H1 (cell line): ENCODE results near the gene GNAI1. TPM values are rescaled to one million over a fixed set of nuclear protein-coding genes. Genes with fewer than 3 reads are reported as not detected.

Experiments
- CTCF ChIA-PET: fragments of 300-600 bp; sonication (Branson Sonifier 250); formaldehyde crosslinking; loops from one replicate; lab custom pipeline; 2021; ENCODE audit not compliant: partially characterized antibody; lab: Charles Lee
- POLR2A ChIA-PET: fragments of 300-600 bp; sonication (Branson Sonifier 250); formaldehyde crosslinking; loops from one replicate; lab custom pipeline; 2021; ENCODE audit warnings: inconsistent platforms; ENCODE audit not compliant: partially characterized antibody; lab: Charles Lee
- DNase-seq, 2 experiments: peaks; one replicate each; pipeline versions ENCODE4 v3.0.0 to v3.0.0-alpha.2; 2010 to 2022; ENCODE audit warnings: low spot score in 2 of 2, low read depth in 1 of 2, mixed read lengths in 1 of 2
- FAIRE-seq: peaks from 2 replicates; lab custom pipeline; 2011; peaks lifted over from hg19 to GRCh38; lab: Jason Lieb, UNC
- H2AFZ ChIP-seq: 2 replicates; pipeline ENCODE4 v1.8.1; 2012; ENCODE audit warnings: low read length, inconsistent platforms
- H2AK5ac ChIP-seq: 2 replicates; pipeline ENCODE4 v1.6.1; 2013; ENCODE audit warnings: low read depth, low read length
- H2BK120ac ChIP-seq: replicated peaks from 2 replicates; pipeline ENCODE3; 2013; ENCODE audit warnings: low read depth, low read length, inconsistent platforms
- H2BK12ac ChIP-seq: 2 replicates; pipeline ENCODE4 v1.6.1; 2013; ENCODE audit warnings: low read depth, low read length
- H2BK15ac ChIP-seq: 2 replicates; pipeline ENCODE4 v1.6.1; 2013; ENCODE audit warnings: low read length
- H2BK20ac ChIP-seq: 2 replicates; pipeline ENCODE4 v1.6.1; 2013; ENCODE audit warnings: low read length
- H2BK5ac ChIP-seq: 2 replicates; pipeline ENCODE4 v1.6.1; 2013; ENCODE audit warnings: low read depth, low read length
- H3K14ac ChIP-seq: 2 replicates; pipeline ENCODE4 v1.6.1; 2013; ENCODE audit warnings: inconsistent platforms; ENCODE audit not compliant: insufficient read length
- H3K18ac ChIP-seq: 2 replicates; pipeline ENCODE4 v1.6.1; 2013; ENCODE audit warnings: low read length; ENCODE audit errors: extremely low read depth
- H3K23ac ChIP-seq: 2 replicates; pipeline ENCODE4 v1.6.1; 2013; ENCODE audit warnings: inconsistent platforms; ENCODE audit not compliant: insufficient read length
- H3K23me2 ChIP-seq: 2 replicates; pipeline ENCODE4 v1.6.1; 2013; ENCODE audit warnings: low read depth, low read length
- H3K27ac ChIP-seq: 2 replicates; pipeline ENCODE4 v1.6.1; 2011; ENCODE audit warnings: low read depth, low read length, inconsistent platforms
- H3K27me3 ChIP-seq, 4 experiments: replicated peaks in 1 of 4; 1 replicate in 1 of 4; 2 replicates in 3 of 4; pipeline versions ENCODE4 v1.6.1 to v1.8.1; 2011 to 2013; ENCODE audit warnings: low read length in 3 of 4, mild to moderate bottlenecking in 3 of 4, inconsistent platforms in 2 of 4, mixed read lengths in 2 of 4, moderate library complexity in 1 of 4; ENCODE audit not compliant: control insufficient read depth in 3 of 4, insufficient read depth in 3 of 4; ENCODE audit errors: extremely low read depth in 1 of 4
- H3K36me3 ChIP-seq, 4 experiments: 2 replicates each; pipeline versions ENCODE4 v1.6.1 to v1.8.1; 2011 to 2013; ENCODE audit warnings: mild to moderate bottlenecking in 4 of 4, low read length in 3 of 4, moderate library complexity in 2 of 4, control low read depth in 1 of 4, inconsistent platforms in 1 of 4; ENCODE audit not compliant: insufficient read depth in 4 of 4, control insufficient read depth in 2 of 4
- H3K4ac ChIP-seq: replicated peaks from 2 replicates; pipeline ENCODE3; 2013; ENCODE audit warnings: low read length, low read depth, mixed read lengths, inconsistent platforms; ENCODE audit not compliant: insufficient read length
- H3K4me1 ChIP-seq, 4 experiments: replicated peaks in 1 of 4; 1 replicate in 1 of 4; 2 replicates in 3 of 4; pipeline versions ENCODE4 v1.6.1 to v1.8.1; 2011 to 2013; ENCODE audit warnings: low read length in 3 of 4, inconsistent platforms in 2 of 4, mixed read lengths in 1 of 4; ENCODE audit not compliant: insufficient read depth in 4 of 4, control insufficient read depth in 3 of 4
- H3K4me2 ChIP-seq, 2 experiments: 2 replicates each; pipeline versions ENCODE4 v1.6.1 to v1.8.1; 2011 to 2013; ENCODE audit warnings: low read depth in 2 of 2, low read length in 2 of 2, control low read depth in 1 of 2, inconsistent platforms in 1 of 2, mild to moderate bottlenecking in 1 of 2; ENCODE audit not compliant: insufficient read depth in 1 of 2
- H3K4me3 ChIP-seq, 4 experiments: fragments of 200-600, 300-600 bp in 1 of 4; sonication (generic), shearing (Covaris generic), sonication (Bioruptor Twin) in 1 of 4; 2 replicates each; pipeline versions ENCODE4 v1.5.1 to v1.8.1; 2011 to 2016; ENCODE audit warnings: low read length in 4 of 4, low read depth in 3 of 4, control low read depth in 2 of 4, inconsistent platforms in 2 of 4, mild to moderate bottlenecking in 2 of 4, mixed read lengths in 1 of 4, moderate library complexity in 1 of 4; ENCODE audit not compliant: insufficient read depth in 2 of 4; ENCODE audit errors: extremely low read depth in 1 of 4
- H3K56ac ChIP-seq: replicated peaks from 2 replicates; pipeline ENCODE3; 2013; ENCODE audit warnings: low read depth, mild to moderate bottlenecking, mixed read lengths, low read length, inconsistent platforms; ENCODE audit not compliant: insufficient read length
- H3K79me1 ChIP-seq: 2 replicates; pipeline ENCODE4 v1.6.1; 2013; ENCODE audit warnings: low read depth, low read length, control low read depth
- H3K79me2 ChIP-seq, 2 experiments: 2 replicates each; pipeline versions ENCODE4 v1.6.1 to v1.8.1; 2012 to 2013; ENCODE audit warnings: low read length in 2 of 2, mild to moderate bottlenecking in 2 of 2, inconsistent platforms in 1 of 2; ENCODE audit not compliant: insufficient read depth in 2 of 2, control insufficient read depth in 1 of 2
- H3K9ac ChIP-seq, 4 experiments: replicated peaks in 1 of 4; 1 replicate in 1 of 4; 2 replicates in 3 of 4; pipeline versions ENCODE4 v1.6.1 to v1.8.1; 2011 to 2013; ENCODE audit warnings: low read depth in 3 of 4, low read length in 3 of 4, control low read depth in 2 of 4, mild to moderate bottlenecking in 2 of 4, moderate library complexity in 2 of 4, inconsistent platforms in 1 of 4; ENCODE audit errors: extremely low read depth in 1 of 4
- H3K9me3 ChIP-seq, 2 experiments: 2 replicates each; pipeline versions ENCODE4 v1.6.1 to v1.8.1; 2012 to 2013; ENCODE audit warnings: mild to moderate bottlenecking in 2 of 2, moderate library complexity in 2 of 2, control low read depth in 1 of 2, inconsistent platforms in 1 of 2, low read depth in 1 of 2, low read length in 1 of 2, mixed read lengths in 1 of 2; ENCODE audit not compliant: insufficient read depth in 2 of 2
- H4K20me1 ChIP-seq, 2 experiments: replicated peaks in 1 of 2; 2 replicates each; pipeline versions ENCODE3 to v1.8.1; 2011 to 2013; ENCODE audit warnings: inconsistent platforms in 2 of 2, low read length in 2 of 2, mild to moderate bottlenecking in 1 of 2; ENCODE audit not compliant: insufficient read depth in 2 of 2, control insufficient read depth in 1 of 2
- H4K5ac ChIP-seq: 2 replicates; pipeline ENCODE4 v1.6.1; 2013; ENCODE audit warnings: low read length, low read depth, mixed read lengths, inconsistent platforms; ENCODE audit not compliant: insufficient read length
- H4K8ac ChIP-seq: 2 replicates; pipeline ENCODE4 v1.8.0; 2013; ENCODE audit warnings: mild to moderate bottlenecking, moderate library complexity, low read length, inconsistent platforms; ENCODE audit not compliant: insufficient read depth; ENCODE audit errors: extremely low read depth
- H4K91ac ChIP-seq: replicated peaks from 2 replicates; pipeline ENCODE3; 2013; ENCODE audit warnings: low read length, mixed read lengths, inconsistent platforms; ENCODE audit not compliant: insufficient read length
- WGBS, 2 experiments: shearing (Covaris generic) in 1 of 2; methylation state at CpG; one replicate each; pipeline versions ENCODE4 v1.1.6 to v1.1.7; 2013 to 2015; ENCODE audit warnings: low lambda C conversion rate in 2 of 2, mixed read lengths in 2 of 2, inconsistent platforms in 1 of 2, low coverage in 1 of 2, missing lambda C conversion rate in 1 of 2; ENCODE audit not compliant: insufficient replicate concordance in 2 of 2, insufficient coverage in 1 of 2, insufficient read length in 1 of 2; ENCODE audit errors: extremely low coverage in 1 of 2, missing lambda C conversion rate in 1 of 2; 5-methylcytosine and 5-hydroxymethylcytosine counted together
- polyA plus RNA-seq, 7 experiments: library from polyadenylated mRNA; depleted of rRNA in 3 of 7; stranded (reverse) in 5 of 7; unstranded in 2 of 7; fragments of >200 nt in 5 of 7; fragments of 200-250 nt in 2 of 7; gene quantifications; 1 replicate in 5 of 7; 2 replicates in 1 of 7; 4 replicates in 1 of 7; pipeline versions ENCODE4 v1.2.1 to v1.2.3, GENCODE V29; 2011 to 2013; ENCODE audit warnings: missing spikeins in 2 of 7, mixed read lengths in 2 of 7
- total RNA-seq: library from RNA; stranded (reverse); fragmentation: NEBNext Ultra II Directional; extraction: Animal tissue kit (Norgen Biotek cat#: 25700); gene quantifications from 2 replicates; pipeline ENCODE4 v1.2.1, GENCODE V29; 2021

GNAI1 gene
- total and polyA plus RNA-seq, 2 of the 8 experiments (the other 6 are each of a cell fraction or from before 2014, with no cell fraction given): 8.0 to 29.5 TPM

GRCh38 chr7:80087771-80088170, 46.9 kb upstream of the GNAI1 start:
- Histone ChIP-seq H3K4me1 (no peaks in the 10 kb centered on the region), H3K14ac (no peak overlapping the region), H3K56ac (no peak overlapping the region), H2BK15ac (no peak overlapping the region), H3K4me3 (no peak overlapping the region), H3K4ac (no peak overlapping the region), H2BK12ac (no peak overlapping the region), H3K27ac (no peak overlapping the region), H3K23me2 (no peaks in the 10 kb centered on the region), H2AK5ac (no peak overlapping the region), H4K91ac (no peak overlapping the region), H4K20me1 (no peaks in the 10 kb centered on the region), H3K23ac (no peak overlapping the region), H3K9ac (no peak overlapping the region), H4K5ac (no peak overlapping the region), H2AFZ (no peak overlapping the region), H3K79me2 (no peaks in the 10 kb centered on the region), H3K27me3 (peaks cover 0 to 1% (median 0%) of the 10 kb centered on the region in 4 experiments; a peak in 1 of 7 replicates), H2BK20ac (no peak overlapping the region), H2BK120ac (no peak overlapping the region), H4K8ac (no peak overlapping the region), H3K4me2 (no peak overlapping the region), H3K9me3 (no peaks in the 10 kb centered on the region), H3K79me1 (no peaks in the 10 kb centered on the region), H3K18ac (no peak overlapping the region), H3K36me3 (no peaks in the 10 kb centered on the region), H2BK5ac (no peak overlapping the region)
- no peak for DNase-seq
- POLR2A ChIA-PET: no interaction called here
- CTCF ChIA-PET: interaction anchor here (1.1 to 3.3 kb wide), 5 partner anchors 9 to 200 kb away, joined by 3 to 16 read pairs (median 4); no protein-coding TSS in a partner anchor
- FAIRE-seq: no peak
- WGBS, 2 experiments: 95% methylated on average over 1 of the region's 1 CpG; no CpG with 5 or more reads in 1 of the 2 experiments
